Mucosa of descending colon (tissue), 3 donors: Measurements from ENCODE around the gene VSX1. TPM values are rescaled to one million over a fixed set of nuclear protein-coding genes. Genes with fewer than 3 reads are reported as not detected.

Experiments used
- ATAC-seq: fragments of 200-7000 bp; cut with Tn5 transposase; one replicate; pipeline ENCODE4 v1.9.1; 2020; ENCODE audit warnings: mild to moderate bottlenecking, moderate library complexity
- DNase-seq, 3 donors: peaks; one replicate each; pipeline ENCODE4 v3.0.0-alpha.2; 2020
- H3K36me3 ChIP-seq: fragments of 200-600 bp; one replicate; pipeline ENCODE4 v1.8.0; 2021; ENCODE audit warnings: low read depth, mild to moderate bottlenecking
- H3K4me1 ChIP-seq: fragments of 200-600 bp; one replicate; pipeline ENCODE4 v1.8.0; 2021; ENCODE audit warnings: low read depth, mild to moderate bottlenecking
- H3K4me3 ChIP-seq: fragments of 200-600 bp; one replicate; pipeline ENCODE4 v1.8.0; 2021; ENCODE audit warnings: mild to moderate bottlenecking
- H3K9me3 ChIP-seq: fragments of 200-600 bp; one replicate; pipeline ENCODE4 v1.8.0; 2021; ENCODE audit warnings: mild to moderate bottlenecking
- intact Hi-C, 2 donors: fragments of 100-400 bp; cut with DNase I in 1 of 2; cut with micrococcal nuclease in 1 of 2; formaldehyde crosslinking; loops; one replicate each; pipeline versions ENCODE4 v1.11.0 to v1.11.1; 2022; cut with DNase I, micrococcal nuclease
- total RNA-seq, 3 donors: library from RNA; stranded (reverse); fragmentation: NEBNext Ultra II Directional in 2 of 3; extraction: Animal tissue kit (Norgen Biotek cat#: 25700) in 2 of 3; gene quantifications; one replicate each; pipeline versions ENCODE4 v1.2.1 to v1.2.4, GENCODE V29; 2021 to 2023
- TF ChIP-seq, protein P1 (sequence below): fragments of 200-600 bp; IDR thresholded peaks from one replicate; pipeline ENCODE4 v1.8.0; 2022; ENCODE audit warnings: antibody characterized with exemption, mild to moderate bottlenecking
- donor health status: DM: no; HTN: no; CAD: no; lungs with moderate emphysema.
- donor health status: DM: no; HTN: no; CAD: no.
- donor health status: DM: no; HTN: yes; CAD: no.

VSX1 gene
- total RNA-seq, 3 donors from 2014 or later = 0.22 TPM; not detected in 2

DNA sequence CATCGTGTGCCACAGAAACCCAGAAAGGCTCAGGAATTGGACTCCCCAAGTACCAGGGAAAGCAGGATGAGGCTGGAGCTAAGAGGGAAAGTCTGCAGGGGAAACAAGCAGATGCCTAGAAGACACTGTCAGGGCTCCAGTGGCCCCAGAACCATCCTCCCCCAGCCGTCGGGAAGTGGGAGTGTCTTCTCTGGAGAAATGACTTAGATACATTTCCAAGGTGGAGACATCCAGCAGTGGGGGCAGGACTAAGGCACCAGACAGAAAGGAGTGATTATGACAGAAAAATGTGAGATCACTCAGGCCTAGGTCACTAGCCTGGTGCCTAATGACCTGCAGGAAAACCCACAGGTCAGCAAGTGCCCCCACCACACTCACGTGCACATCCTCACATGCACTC lies 36.0 kb upstream of the VSX1 start:
- no peaks in the 10 kb centered on the region for H3K36me3 ChIP-seq
- DNase-seq (no peak), ATAC-seq (no peak)
- no peaks in the 10 kb centered on the region for H3K9me3 ChIP-seq
- H3K4me1 ChIP-seq = peaks cover 9% of the 10 kb centered on the region
- intact Hi-C loops = no loop called here
- TF ChIP-seq, protein P1, sequence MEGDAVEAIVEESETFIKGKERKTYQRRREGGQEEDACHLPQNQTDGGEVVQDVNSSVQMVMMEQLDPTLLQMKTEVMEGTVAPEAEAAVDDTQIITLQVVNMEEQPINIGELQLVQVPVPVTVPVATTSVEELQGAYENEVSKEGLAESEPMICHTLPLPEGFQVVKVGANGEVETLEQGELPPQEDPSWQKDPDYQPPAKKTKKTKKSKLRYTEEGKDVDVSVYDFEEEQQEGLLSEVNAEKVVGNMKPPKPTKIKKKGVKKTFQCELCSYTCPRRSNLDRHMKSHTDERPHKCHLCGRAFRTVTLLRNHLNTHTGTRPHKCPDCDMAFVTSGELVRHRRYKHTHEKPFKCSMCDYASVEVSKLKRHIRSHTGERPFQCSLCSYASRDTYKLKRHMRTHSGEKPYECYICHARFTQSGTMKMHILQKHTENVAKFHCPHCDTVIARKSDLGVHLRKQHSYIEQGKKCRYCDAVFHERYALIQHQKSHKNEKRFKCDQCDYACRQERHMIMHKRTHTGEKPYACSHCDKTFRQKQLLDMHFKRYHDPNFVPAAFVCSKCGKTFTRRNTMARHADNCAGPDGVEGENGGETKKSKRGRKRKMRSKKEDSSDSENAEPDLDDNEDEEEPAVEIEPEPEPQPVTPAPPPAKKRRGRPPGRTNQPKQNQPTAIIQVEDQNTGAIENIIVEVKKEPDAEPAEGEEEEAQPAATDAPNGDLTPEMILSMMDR = no peak
- no peak overlapping the region for H3K4me3 ChIP-seq

DNA sequence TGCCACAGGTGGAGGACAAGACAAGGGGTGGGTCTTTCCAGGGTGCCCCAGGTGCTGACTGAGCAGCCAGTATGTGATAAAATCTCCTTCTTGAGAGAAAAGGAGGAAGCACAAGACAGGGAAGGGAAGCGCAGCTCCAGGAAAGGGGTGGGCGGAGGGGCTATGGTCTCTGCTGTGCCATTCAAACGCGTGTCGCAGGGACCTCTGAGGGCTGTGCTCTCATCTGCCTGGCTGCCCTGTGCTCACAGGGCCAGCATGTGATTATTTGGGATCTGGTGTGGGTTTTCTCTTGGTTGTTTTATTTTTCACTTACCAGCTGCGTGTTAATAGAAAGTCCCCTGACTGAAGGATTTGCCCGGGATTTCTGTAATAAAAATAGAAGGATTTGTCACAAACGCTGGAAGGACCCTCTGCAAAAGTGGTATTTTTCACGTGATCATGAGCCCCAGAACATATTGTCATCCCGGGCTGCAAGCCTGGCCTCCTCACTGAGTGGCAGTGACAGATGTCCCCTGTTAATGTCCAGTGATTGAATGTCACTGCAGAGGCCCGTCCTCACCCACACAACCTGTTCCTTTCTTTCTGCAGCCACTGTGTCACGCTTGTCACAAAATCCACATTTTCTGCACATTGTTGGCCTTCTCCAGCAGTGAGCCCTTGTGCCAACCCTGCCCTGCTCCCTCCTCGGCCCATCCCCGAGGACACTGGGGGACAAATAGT lies 35.0 kb upstream of the VSX1 start:
- TF ChIP-seq, protein P1 = no peak
- DNase-seq (no peak), ATAC-seq (no peak)
- intact Hi-C loops = no loop called here
- Histone ChIP-seq H3K4me3 (no peak overlapping the region), H3K36me3 (no peaks in the 10 kb centered on the region), H3K9me3 (no peaks in the 10 kb centered on the region), H3K4me1 (peaks cover 9% of the 10 kb centered on the region)

DNA sequence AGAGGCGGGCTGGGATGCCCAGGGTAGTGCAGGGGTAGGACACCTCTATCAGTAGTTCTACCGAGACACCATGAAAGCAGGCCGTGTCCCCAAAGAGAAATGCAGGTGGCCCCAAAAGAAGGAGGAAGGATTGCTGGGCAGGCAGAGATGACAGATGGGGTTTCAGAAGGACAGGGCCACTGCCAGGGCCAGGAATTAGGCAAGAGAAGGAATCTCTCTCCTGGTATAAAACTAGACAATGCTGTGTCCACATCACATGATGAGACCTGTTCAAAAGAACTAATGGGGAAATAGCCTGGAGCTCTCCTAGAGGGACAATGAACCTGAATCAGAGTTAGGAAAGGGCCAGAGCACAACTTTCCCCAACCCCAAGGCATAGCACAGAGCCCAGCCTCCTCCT lies 21.6 kb upstream of the VSX1 start:
- intact Hi-C loops = no loop called here
- ATAC-seq (no peak), DNase-seq (no peak)
- H3K4me3 ChIP-seq = no peak overlapping the region
- peaks cover 4% of the 10 kb centered on the region for H3K4me1 ChIP-seq
- H3K36me3 ChIP-seq = no peaks in the 10 kb centered on the region
- TF ChIP-seq, protein P1 = no peak
- H3K9me3 ChIP-seq = no peaks in the 10 kb centered on the region

DNA sequence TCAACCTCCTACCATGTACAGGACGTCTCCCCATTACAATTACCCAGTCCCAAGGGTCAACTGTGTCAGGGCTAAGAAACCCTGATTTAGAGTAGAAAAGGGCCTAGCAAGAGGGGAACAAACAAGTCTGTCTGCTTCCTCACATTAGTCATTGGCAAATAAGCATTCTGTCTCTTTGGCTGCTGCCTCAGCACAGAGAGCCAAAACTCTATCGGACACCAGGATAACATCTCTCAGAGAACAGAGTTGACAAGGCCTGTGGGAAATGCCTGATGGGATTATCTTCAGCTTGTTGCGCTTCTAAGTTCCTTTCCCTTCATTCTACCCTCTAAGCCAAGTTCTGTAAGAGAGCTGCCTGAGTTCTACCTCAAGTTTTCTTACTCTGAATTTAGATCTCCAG lies 19.0 kb upstream of the VSX1 start:
- intact Hi-C loops = no loop called here
- H3K9me3 ChIP-seq = no peaks in the 10 kb centered on the region
- ATAC-seq (no peak), DNase-seq (no peak)
- peaks cover 4% of the 10 kb centered on the region for H3K4me1 ChIP-seq
- no peaks in the 10 kb centered on the region for H3K36me3 ChIP-seq
- TF ChIP-seq, protein P1 = no peak
- H3K4me3 ChIP-seq = no peak overlapping the region

DNA sequence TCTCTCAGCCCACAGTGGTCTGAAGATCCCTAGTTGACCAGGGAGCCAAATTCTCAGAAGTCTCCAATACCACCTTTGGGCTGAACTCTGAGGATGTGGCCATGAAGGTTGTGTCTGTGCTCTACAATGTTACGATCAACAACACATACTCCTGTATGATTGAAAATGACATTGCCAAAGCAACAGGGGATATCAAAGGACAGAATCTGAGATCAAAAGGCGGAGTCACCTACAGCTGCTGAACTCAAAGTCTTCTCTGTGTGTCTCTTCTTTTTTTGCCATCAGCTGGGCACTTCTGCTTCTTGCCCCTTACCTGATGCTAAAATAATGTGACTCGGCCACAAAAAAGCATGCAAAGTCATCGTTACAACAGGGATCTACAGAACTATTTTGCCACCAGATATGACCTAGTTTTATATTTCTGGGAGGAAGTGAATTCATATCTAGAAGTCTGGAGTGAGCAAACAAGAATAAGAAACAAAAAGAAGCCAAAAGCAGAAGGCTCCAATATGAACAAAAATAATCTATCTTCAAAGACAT lies 17.7 kb upstream of the VSX1 start:
- DNase-seq = no peak
- ATAC-seq = no peak
- no peaks in the 10 kb centered on the region for H3K36me3 ChIP-seq
- intact Hi-C loops = no loop called here
- H3K4me1 ChIP-seq = no peaks in the 10 kb centered on the region
- no peak overlapping the region for H3K4me3 ChIP-seq
- H3K9me3 ChIP-seq = no peaks in the 10 kb centered on the region
- TF ChIP-seq, protein P1 = no peak
